ENCODE results near the gene NRG3.

DNA sequence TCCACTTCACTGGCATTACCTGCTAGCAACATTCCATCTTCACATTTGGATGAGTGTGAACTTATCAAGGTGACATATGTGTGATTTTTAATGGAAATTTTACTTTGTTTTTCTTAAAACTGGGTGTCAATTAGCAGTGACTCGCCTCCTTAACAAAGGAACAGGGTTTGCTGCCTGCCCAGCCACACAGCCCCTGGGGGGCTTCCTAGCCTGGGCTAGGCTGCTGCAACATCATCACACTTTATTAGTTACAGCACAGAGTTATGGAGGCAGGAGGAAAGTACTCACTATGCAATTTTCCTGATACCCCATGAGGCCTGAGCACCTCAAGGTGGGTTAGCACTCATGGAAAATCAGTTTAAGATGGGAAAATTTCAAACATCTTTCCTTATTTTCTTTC, 861.3 kb downstream of the NRG3 start:
- TF ChIP-seq, protein P1, sequence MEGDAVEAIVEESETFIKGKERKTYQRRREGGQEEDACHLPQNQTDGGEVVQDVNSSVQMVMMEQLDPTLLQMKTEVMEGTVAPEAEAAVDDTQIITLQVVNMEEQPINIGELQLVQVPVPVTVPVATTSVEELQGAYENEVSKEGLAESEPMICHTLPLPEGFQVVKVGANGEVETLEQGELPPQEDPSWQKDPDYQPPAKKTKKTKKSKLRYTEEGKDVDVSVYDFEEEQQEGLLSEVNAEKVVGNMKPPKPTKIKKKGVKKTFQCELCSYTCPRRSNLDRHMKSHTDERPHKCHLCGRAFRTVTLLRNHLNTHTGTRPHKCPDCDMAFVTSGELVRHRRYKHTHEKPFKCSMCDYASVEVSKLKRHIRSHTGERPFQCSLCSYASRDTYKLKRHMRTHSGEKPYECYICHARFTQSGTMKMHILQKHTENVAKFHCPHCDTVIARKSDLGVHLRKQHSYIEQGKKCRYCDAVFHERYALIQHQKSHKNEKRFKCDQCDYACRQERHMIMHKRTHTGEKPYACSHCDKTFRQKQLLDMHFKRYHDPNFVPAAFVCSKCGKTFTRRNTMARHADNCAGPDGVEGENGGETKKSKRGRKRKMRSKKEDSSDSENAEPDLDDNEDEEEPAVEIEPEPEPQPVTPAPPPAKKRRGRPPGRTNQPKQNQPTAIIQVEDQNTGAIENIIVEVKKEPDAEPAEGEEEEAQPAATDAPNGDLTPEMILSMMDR (IDR thresholded peaks at IDR 0.05): no peak
- TF ChIP-seq EP300 (IDR thresholded peaks at IDR 0.05): no peak
- TF ChIP-seq POLR2A (IDR thresholded peaks at IDR 0.05): no peak

Measured in tibial nerve (tissue), 4 donors.